HEK293 (cell line): ENCODE measurements around the gene CBX3.

Experiments
- CTCF ChIA-PET: fragments of 350-600 bp; formaldehyde crosslinking; extraction: SDS; loops from one replicate; lab custom pipeline; 2021; ENCODE audit warnings: antibody characterized with exemption; lab: Yijun Ruan, JAX
- POLR2A ChIA-PET: fragments of 300-600 bp; formaldehyde crosslinking; extraction: SDS; loops from one replicate; lab custom pipeline; 2020; ENCODE audit warnings: antibody characterized with exemption, inconsistent platforms; lab: Yijun Ruan, JAX
- H3K27ac ChIP-seq: fragments of 200-500 bp; sonication (Bioruptor generic); 2 replicates; pipeline ENCODE4 v1.5.1; 2014; ENCODE audit warnings: low read depth, low read length, control low read depth, inconsistent platforms; ENCODE audit errors: extremely low read depth
- H3K36me3 ChIP-seq, 2 experiments: fragments of 200-500 bp in 1 of 2; sonication (Bioruptor generic) in 1 of 2; 1 replicate in 1 of 2; 2 replicates in 1 of 2; pipeline ENCODE4 v1.5.1; 2014 to 2017; ENCODE audit warnings: inconsistent platforms in 2 of 2, low read length in 2 of 2; ENCODE audit not compliant: control insufficient read depth in 2 of 2, insufficient read depth in 1 of 2
- H3K4me1 ChIP-seq: fragments of 200-500 bp; sonication (Bioruptor generic); 2 replicates; pipeline ENCODE4 v1.5.1; 2014; ENCODE audit warnings: mild to moderate bottlenecking, low read length, inconsistent platforms; ENCODE audit not compliant: control insufficient read depth, insufficient read depth
- H3K4me3 ChIP-seq: 2 replicates; pipeline ENCODE4 v1.5.1; 2011; ENCODE audit warnings: low read depth, mild to moderate bottlenecking, control low read depth, low read length, moderate library complexity
- H3K9me3 ChIP-seq: fragments of 200-500 bp; sonication (Bioruptor generic); 2 replicates; pipeline ENCODE4 v1.5.1; 2014; ENCODE audit warnings: low read depth, low read length, inconsistent platforms; ENCODE audit not compliant: control insufficient read depth, insufficient read depth
- KLF7 ChIP-seq: fragments of 450-650 bp; formaldehyde crosslinking; IDR thresholded peaks from 2 replicates; pipeline ENCODE4 v1.5.1; 2016; ENCODE audit warnings: missing biosample characterization, missing genetic modification characterization, borderline replicate concordance
- KLF8 ChIP-seq: fragments of 450-650 bp; formaldehyde crosslinking; IDR thresholded peaks from 2 replicates; pipeline ENCODE4 v1.5.1; 2016; ENCODE audit warnings: missing biosample characterization, missing genetic modification characterization
- MEIS1 ChIP-seq: sonication (generic); formaldehyde crosslinking; IDR thresholded peaks from 2 replicates; pipeline ENCODE4 v1.8.1; 2022; ENCODE audit warnings: missing genetic modification reagents, mild to moderate bottlenecking, borderline replicate concordance
- MYNN ChIP-seq: fragments of 450-650 bp; formaldehyde crosslinking; IDR thresholded peaks from 2 replicates; pipeline ENCODE4 v1.5.1; 2016; ENCODE audit warnings: missing biosample characterization, missing genetic modification characterization, borderline replicate concordance
- OVOL3 ChIP-seq: fragments of 450-650 bp; formaldehyde crosslinking; IDR thresholded peaks from 2 replicates; pipeline ENCODE4 v1.5.1; 2016; ENCODE audit warnings: missing biosample characterization, missing genetic modification characterization
- SCRT1 ChIP-seq: fragments of 450-650 bp; formaldehyde crosslinking; IDR thresholded peaks from 2 replicates; pipeline ENCODE4 v1.5.1; 2016; ENCODE audit warnings: missing biosample characterization, missing genetic modification characterization, borderline replicate concordance
- YY2 ChIP-seq: fragments of 450-650 bp; formaldehyde crosslinking; IDR thresholded peaks from 2 replicates; pipeline ENCODE4 v1.5.1; 2016; ENCODE audit warnings: missing biosample characterization, missing genetic modification characterization
- ZNF292 ChIP-seq: fragments of 450-650 bp; formaldehyde crosslinking; IDR thresholded peaks from 2 replicates; pipeline ENCODE4 v1.5.1; 2016; ENCODE audit warnings: low read depth, missing biosample characterization, missing genetic modification characterization, borderline replicate concordance
- ZNF555 ChIP-seq: fragments of 450-650 bp; formaldehyde crosslinking; conservative IDR thresholded peaks from 2 replicates; pipeline ENCODE4 v1.5.1; 2017; ENCODE audit warnings: missing biosample characterization, mild to moderate bottlenecking, missing genetic modification characterization, inconsistent platforms
- ZNF571 ChIP-seq: fragments of 450-650 bp; formaldehyde crosslinking; IDR thresholded peaks from 2 replicates; pipeline ENCODE4 v1.5.0; 2017; ENCODE audit warnings: missing biosample characterization, missing genetic modification characterization
- ZNF658 ChIP-seq: fragments of 450-650 bp; formaldehyde crosslinking; IDR thresholded peaks from 2 replicates; pipeline ENCODE4; 2016; ENCODE audit warnings: missing biosample characterization, missing genetic modification characterization
- ZNF660 ChIP-seq: fragments of 450-650 bp; IDR thresholded peaks from 2 replicates; pipeline ENCODE4 v1.5.1; 2018; ENCODE audit warnings: missing biosample characterization, mild to moderate bottlenecking, missing genetic modification characterization
- ZNF76 ChIP-seq: fragments of 450-650 bp; formaldehyde crosslinking; IDR thresholded peaks from 2 replicates; pipeline ENCODE4; 2016; ENCODE audit warnings: low read depth, missing biosample characterization, missing genetic modification characterization, borderline replicate concordance
- ZNF768 ChIP-seq: fragments of 450-650 bp; formaldehyde crosslinking; IDR thresholded peaks from 2 replicates; pipeline ENCODE4 v1.5.1; 2018; ENCODE audit warnings: missing biosample characterization, mild to moderate bottlenecking, missing genetic modification characterization
- ZNF777 ChIP-seq: fragments of 450-650 bp; formaldehyde crosslinking; IDR thresholded peaks from 2 replicates; pipeline ENCODE4 v1.5.1; 2017; ENCODE audit warnings: missing biosample characterization, missing genetic modification characterization, borderline replicate concordance
- TF ChIP-seq, protein P1 (sequence below): fragments of 450-650 bp; formaldehyde crosslinking; IDR thresholded peaks from 2 replicates; pipeline ENCODE4 v1.5.1; 2016; ENCODE audit warnings: missing biosample characterization, missing genetic modification characterization
- TF ChIP-seq, protein P2 (sequence below): fragments of 450-650 bp; formaldehyde crosslinking; IDR thresholded peaks from 2 replicates; pipeline ENCODE4 v1.5.1; 2016; ENCODE audit warnings: missing biosample characterization, missing genetic modification characterization

CBX3 gene

DNA sequence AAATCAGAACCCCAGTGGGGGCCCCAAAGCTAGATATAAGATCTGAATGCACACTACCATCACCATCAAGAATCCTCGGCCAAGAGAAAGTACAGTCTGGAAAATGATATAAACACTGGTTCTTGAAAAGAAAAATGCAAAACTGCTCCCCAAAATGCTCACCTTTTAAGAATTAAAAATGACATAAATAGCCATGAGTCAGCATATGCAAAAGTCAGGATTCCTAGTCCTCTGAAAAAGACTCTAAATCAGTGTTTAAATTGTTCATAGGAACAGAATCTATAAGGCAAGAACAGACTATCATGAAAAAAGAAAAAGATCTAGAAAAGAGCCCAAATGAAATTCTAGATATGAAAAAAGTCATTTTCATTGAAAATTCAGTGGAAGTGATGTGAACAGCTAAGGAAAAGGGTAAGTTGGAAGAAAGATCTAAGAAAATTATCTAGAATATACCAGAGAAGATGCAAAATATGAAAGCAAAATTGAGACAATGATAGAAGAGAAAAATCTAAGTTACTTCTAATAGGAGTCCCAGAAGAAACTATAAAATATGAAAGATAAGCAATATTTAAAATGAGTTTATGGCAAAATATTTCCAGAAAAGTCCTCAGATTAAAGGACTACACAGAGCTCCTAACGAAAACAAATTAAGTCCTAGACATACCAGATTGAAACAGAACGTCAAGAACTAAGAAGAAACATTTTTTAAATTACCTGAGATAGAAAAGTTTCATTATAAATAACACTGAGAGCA, 19.9 kb upstream of the CBX3 start:
- no peaks in the 10 kb centered on the region for H3K4me1 ChIP-seq
- H3K27ac ChIP-seq: no peak overlapping the region
- TF ChIP-seq ZNF571 (no peak), ZNF777 (tag by site-specific recombination) (no peak), ZNF658 (tag by site-specific recombination) (no peak), ZNF292 (tag by site-specific recombination) (no peak), ZNF76 (tag by site-specific recombination) (no peak), KLF7 (tag by site-specific recombination) (no peak), ZNF768 (tag by site-specific recombination) (no peak), OVOL3 (tag by site-specific recombination) (no peak), ZNF555 (tag by site-specific recombination) (no peak)
- TF ChIP-seq, protein P1, sequence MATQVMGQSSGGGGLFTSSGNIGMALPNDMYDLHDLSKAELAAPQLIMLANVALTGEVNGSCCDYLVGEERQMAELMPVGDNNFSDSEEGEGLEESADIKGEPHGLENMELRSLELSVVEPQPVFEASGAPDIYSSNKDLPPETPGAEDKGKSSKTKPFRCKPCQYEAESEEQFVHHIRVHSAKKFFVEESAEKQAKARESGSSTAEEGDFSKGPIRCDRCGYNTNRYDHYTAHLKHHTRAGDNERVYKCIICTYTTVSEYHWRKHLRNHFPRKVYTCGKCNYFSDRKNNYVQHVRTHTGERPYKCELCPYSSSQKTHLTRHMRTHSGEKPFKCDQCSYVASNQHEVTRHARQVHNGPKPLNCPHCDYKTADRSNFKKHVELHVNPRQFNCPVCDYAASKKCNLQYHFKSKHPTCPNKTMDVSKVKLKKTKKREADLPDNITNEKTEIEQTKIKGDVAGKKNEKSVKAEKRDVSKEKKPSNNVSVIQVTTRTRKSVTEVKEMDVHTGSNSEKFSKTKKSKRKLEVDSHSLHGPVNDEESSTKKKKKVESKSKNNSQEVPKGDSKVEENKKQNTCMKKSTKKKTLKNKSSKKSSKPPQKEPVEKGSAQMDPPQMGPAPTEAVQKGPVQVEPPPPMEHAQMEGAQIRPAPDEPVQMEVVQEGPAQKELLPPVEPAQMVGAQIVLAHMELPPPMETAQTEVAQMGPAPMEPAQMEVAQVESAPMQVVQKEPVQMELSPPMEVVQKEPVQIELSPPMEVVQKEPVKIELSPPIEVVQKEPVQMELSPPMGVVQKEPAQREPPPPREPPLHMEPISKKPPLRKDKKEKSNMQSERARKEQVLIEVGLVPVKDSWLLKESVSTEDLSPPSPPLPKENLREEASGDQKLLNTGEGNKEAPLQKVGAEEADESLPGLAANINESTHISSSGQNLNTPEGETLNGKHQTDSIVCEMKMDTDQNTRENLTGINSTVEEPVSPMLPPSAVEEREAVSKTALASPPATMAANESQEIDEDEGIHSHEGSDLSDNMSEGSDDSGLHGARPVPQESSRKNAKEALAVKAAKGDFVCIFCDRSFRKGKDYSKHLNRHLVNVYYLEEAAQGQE (tag by site-specific recombination): no peak
- POLR2A ChIA-PET: no interaction called here
- peaks cover 0 to 4% of the 10 kb centered on the region in 2 experiments; a peak in 1 of 3 replicates for H3K36me3 ChIP-seq
- H3K4me3 ChIP-seq: no peak overlapping the region
- no peaks in the 10 kb centered on the region for H3K9me3 ChIP-seq
- CTCF ChIA-PET: interaction anchor here (0.6 to 1.9 kb wide), 5 partner anchors 12 to 184 kb away, joined by 3 to 10 read pairs (median 3); no protein-coding TSS in a partner anchor

DNA sequence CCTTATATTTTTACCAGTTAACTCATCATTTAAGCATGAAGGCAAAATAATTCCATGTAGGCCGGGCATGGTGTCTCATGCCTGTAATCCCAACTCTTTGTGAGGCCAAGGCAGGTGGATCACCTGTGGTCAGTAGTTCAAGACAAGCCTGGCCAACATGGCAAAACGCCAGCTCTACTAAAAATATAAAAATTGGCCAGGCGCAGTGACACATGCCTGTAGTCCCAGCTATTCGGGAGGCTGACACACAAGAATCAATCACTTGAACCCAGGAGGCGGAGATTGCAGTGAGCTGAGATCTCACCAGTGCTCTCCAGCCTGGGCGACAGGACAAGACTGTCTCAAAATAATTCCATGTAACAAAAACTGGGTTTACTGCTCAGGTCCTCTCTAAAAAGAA, 19.3 kb upstream of the CBX3 start:
- Histone ChIP-seq H3K4me3 (no peak overlapping the region), H3K27ac (no peak overlapping the region), H3K4me1 (no peaks in the 10 kb centered on the region), H3K9me3 (no peaks in the 10 kb centered on the region), H3K36me3 (peaks cover 0 to 4% of the 10 kb centered on the region in 2 experiments; a peak in 1 of 3 replicates)
- TF ChIP-seq SCRT1 (tag by site-specific recombination) (peak; percentile 65; the same call in 1 of the 2 replicates), MEIS1 (CRISPR knock-in tag) (no peak), KLF8 (tag by site-specific recombination) (no peak)
- ChIA-PET CTCF (interaction anchor here (0.6 to 1.9 kb wide), 4 partner anchors 11 to 92 kb away, joined by 3 to 10 read pairs (median 3); no protein-coding TSS in a partner anchor), POLR2A (interaction anchor here (0.8 to 0.9 kb wide), 2 partner anchors 30 to 92 kb away, joined by 3 read pairs; partner anchors contain the start of gene NFE2L3)

DNA sequence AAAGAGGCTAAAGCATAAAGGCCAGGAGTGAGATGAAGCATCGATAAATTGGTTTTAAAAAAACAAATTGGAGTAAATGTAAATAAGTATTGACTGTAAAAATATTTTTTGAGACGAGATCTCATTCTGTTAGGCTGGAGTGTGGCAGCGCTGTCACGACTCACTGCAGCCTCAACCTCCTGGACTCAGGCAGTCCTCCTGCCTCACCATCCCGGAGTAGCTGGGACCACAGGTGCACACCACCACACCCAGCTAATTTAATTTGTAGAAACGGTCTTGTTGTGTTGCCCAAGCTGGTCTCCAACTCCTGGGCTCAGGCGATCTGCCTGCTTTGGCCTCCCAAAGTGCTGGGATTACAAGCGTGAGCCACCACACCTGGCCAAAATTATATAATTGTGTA, 18.8 kb upstream of the CBX3 start:
- Histone ChIP-seq H3K27ac (no peak overlapping the region), H3K9me3 (no peaks in the 10 kb centered on the region), H3K4me1 (no peaks in the 10 kb centered on the region), H3K36me3 (peaks cover 0 to 4% of the 10 kb centered on the region in 2 experiments; a peak in 1 of 3 replicates), H3K4me3 (no peak overlapping the region)
- POLR2A ChIA-PET: interaction anchor here (0.8 to 0.9 kb wide), 2 partner anchors 30 to 92 kb away, joined by 3 read pairs; partner anchors contain the start of gene NFE2L3
- TF ChIP-seq ZNF660 (tag by site-specific recombination) (no peak), YY2 (tag by site-specific recombination) (no peak), MYNN (no peak), MEIS1 (CRISPR knock-in tag) (no peak), OVOL3 (tag by site-specific recombination) (no peak), ZNF292 (tag by site-specific recombination) (no peak)
- TF ChIP-seq, protein P2, sequence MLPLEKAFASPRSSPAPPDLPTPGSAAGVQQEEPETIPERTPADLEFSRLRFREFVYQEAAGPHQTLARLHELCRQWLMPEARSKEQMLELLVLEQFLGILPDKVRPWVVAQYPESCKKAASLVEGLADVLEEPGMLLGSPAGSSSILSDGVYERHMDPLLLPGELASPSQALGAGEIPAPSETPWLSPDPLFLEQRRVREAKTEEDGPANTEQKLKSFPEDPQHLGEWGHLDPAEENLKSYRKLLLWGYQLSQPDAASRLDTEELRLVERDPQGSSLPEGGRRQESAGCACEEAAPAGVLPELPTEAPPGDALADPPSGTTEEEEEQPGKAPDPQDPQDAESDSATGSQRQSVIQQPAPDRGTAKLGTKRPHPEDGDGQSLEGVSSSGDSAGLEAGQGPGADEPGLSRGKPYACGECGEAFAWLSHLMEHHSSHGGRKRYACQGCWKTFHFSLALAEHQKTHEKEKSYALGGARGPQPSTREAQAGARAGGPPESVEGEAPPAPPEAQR (tag by site-specific recombination): no peak
- CTCF ChIA-PET: interaction anchor here (0.9 to 1.9 kb wide), 5 partner anchors 11 to 487 kb away, joined by 3 to 10 read pairs (median 4); no protein-coding TSS in a partner anchor
